ENCODE data around the gene NCEH1.

- TF ChIP-seq CREB1 (CRISPR knock-in tag; IDR thresholded peaks at IDR 0.05; ENCODE audit: low read depth) (no peak), CTCF (conservative IDR thresholded peaks at IDR 0.05; ENCODE audit: low read depth in 2 of 2) (0 out of 4 replicates have a peak, but pooled peaks of 1 of the 2 experiments have one; percentile 9)
Measured at GRCh38 chr3:172591125-172591605, 119.7 kb downstream of the NCEH1 start.
